Measurements from ENCODE around the gene ZDHHC3.
A peak's percentile ranks its signal among the peaks of the same experiment; 100 is the strongest.

The ZDHHC3 gene

DNA sequence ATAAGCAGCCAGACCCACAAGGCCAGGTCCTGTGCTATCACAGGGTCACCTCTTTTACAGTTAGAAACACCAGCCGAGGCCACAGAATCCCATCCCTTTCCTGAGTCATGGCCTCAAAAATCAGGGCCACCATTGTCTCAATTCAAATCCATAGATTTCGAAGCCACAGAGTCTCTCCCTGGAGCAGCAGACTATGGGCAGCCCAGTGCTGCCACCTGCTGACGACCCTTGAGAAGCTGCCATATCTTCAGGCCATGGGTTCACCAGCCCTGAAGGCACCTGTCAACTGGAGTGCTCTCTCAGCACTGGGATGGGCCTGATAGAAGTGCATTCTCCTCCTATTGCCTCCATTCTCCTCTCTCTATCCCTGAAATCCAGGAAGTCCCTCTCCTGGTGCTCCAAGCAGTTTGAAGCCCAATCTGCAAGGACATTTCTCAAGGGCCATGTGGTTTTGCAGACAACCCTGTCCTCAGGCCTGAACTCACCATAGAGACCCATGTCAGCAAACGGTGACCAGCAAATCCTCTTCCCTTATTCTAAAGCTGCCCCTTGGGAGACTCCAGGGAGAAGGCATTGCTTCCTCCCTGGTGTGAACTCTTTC, 62.0 kb downstream of the ZDHHC3 start:
- H2AFZ ChIP-seq (ENCODE audit: low read length) = no peak overlapping the region
- no peaks in the 10 kb centered on the region for H3K79me2 ChIP-seq (ENCODE audit: insufficient read depth, low read length)
- H3K27ac ChIP-seq (ENCODE audit: low read depth, low read length, poor library complexity, severe bottlenecking) = no peak overlapping the region
- H3K9me2 ChIP-seq (ENCODE audit: low read depth, low read length) = no peaks in the 10 kb centered on the region
- no peaks in the 10 kb centered on the region for H3K36me3 ChIP-seq (ENCODE audit: insufficient read depth, low read length)
- no peaks in the 10 kb centered on the region; the same call in 1 of the 2 replicates for H3K9me3 ChIP-seq (ENCODE audit: low read length)
- no peak overlapping the region for H3K9ac ChIP-seq (ENCODE audit: low read length)
- H3K4me3 ChIP-seq (ENCODE audit: low read depth, low read length, poor library complexity, severe bottlenecking) = no peak overlapping the region
- no peaks in the 10 kb centered on the region for H3K4me1 ChIP-seq (ENCODE audit: insufficient read depth, low read length, severe bottlenecking)
- no peaks in the 10 kb centered on the region; the same call in 1 of the 2 replicates for H3K27me3 ChIP-seq (ENCODE audit: insufficient read depth, low read length)
- H3K4me2 ChIP-seq (ENCODE audit: low read length) = no peak overlapping the region
- TF ChIP-seq EZH2 (IDR thresholded peaks at IDR 0.05; ENCODE audit: borderline replicate concordance, low read length) (no peak), CTCF (IDR thresholded peaks at IDR 0.05; ENCODE audit: low read length) (peak; percentile 88)
- no peaks in the 10 kb centered on the region for H4K20me1 ChIP-seq (ENCODE audit: insufficient read depth, low read length)
- H3F3A ChIP-seq (ENCODE audit: insufficient read depth, low read length) = no peaks in the 10 kb centered on the region

- Histone ChIP-seq H3K36me3 (ENCODE audit: insufficient read depth, low read length) (no peaks in the 10 kb centered on the region), H4K20me1 (ENCODE audit: insufficient read depth, low read length) (no peaks in the 10 kb centered on the region), H3K9ac (ENCODE audit: low read length) (no peak overlapping the region), H3F3A (ENCODE audit: insufficient read depth, low read length) (no peaks in the 10 kb centered on the region), H3K4me1 (ENCODE audit: insufficient read depth, low read length, severe bottlenecking) (no peaks in the 10 kb centered on the region), H3K9me3 (ENCODE audit: low read length) (no peaks in the 10 kb centered on the region; the same call in 1 of the 2 replicates), H3K4me3 (ENCODE audit: low read depth, low read length, poor library complexity, severe bottlenecking) (no peak overlapping the region), H3K4me2 (ENCODE audit: low read length) (no peak overlapping the region), H3K27ac (ENCODE audit: low read depth, low read length, poor library complexity, severe bottlenecking) (no peak overlapping the region), H3K9me2 (ENCODE audit: low read depth, low read length) (no peaks in the 10 kb centered on the region), H3K79me2 (ENCODE audit: insufficient read depth, low read length) (no peaks in the 10 kb centered on the region), H3K27me3 (ENCODE audit: insufficient read depth, low read length) (no peaks in the 10 kb centered on the region; the same call in 1 of the 2 replicates), H2AFZ (ENCODE audit: low read length) (no peak overlapping the region)
- TF ChIP-seq EZH2 (IDR thresholded peaks at IDR 0.05; ENCODE audit: borderline replicate concordance, low read length) = no peak
- TF ChIP-seq CTCF (IDR thresholded peaks at IDR 0.05; ENCODE audit: low read length) = no peak
Observed at GRCh38 chr3:44910693-44911092, 65.3 kb downstream of the ZDHHC3 start.

DNA sequence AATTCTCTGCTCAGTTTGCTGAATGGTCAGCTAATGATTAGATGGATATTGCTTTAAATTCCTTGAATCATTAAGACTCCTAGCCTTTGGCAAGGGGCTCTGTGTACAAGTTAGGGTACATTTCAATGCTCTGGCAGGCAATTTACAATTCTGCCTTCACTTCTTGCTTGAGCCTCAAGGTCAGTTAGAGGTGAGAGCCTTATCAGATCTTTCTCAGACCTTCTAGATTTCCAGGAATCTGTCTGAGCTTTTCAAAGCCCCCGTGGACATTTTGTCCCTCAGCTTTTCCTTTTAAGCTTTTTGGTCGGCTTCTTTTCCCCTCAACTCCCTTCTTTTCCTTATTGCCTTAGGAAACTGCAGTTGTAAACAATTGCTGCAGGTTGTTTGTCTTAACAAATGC, 66.9 kb downstream of the ZDHHC3 start:
- Histone ChIP-seq H3K36me3 (ENCODE audit: insufficient read depth, low read length) (no peaks in the 10 kb centered on the region), H3K27me3 (ENCODE audit: insufficient read depth, low read length) (no peaks in the 10 kb centered on the region; the same call in 1 of the 2 replicates), H3K9ac (ENCODE audit: low read length) (no peak overlapping the region), H3K9me2 (ENCODE audit: low read depth, low read length) (no peaks in the 10 kb centered on the region), H3K9me3 (ENCODE audit: low read length) (no peaks in the 10 kb centered on the region; the same call in 1 of the 2 replicates), H3F3A (ENCODE audit: insufficient read depth, low read length) (no peaks in the 10 kb centered on the region), H3K4me1 (ENCODE audit: insufficient read depth, low read length, severe bottlenecking) (no peaks in the 10 kb centered on the region), H3K4me2 (ENCODE audit: low read length) (no peak overlapping the region), H3K79me2 (ENCODE audit: insufficient read depth, low read length) (no peaks in the 10 kb centered on the region), H3K27ac (ENCODE audit: low read depth, low read length, poor library complexity, severe bottlenecking) (no peak overlapping the region), H2AFZ (ENCODE audit: low read length) (no peak overlapping the region), H4K20me1 (ENCODE audit: insufficient read depth, low read length) (no peaks in the 10 kb centered on the region), H3K4me3 (ENCODE audit: low read depth, low read length, poor library complexity, severe bottlenecking) (no peak overlapping the region)
- TF ChIP-seq CTCF (IDR thresholded peaks at IDR 0.05; ENCODE audit: low read length) (no peak), EZH2 (IDR thresholded peaks at IDR 0.05; ENCODE audit: borderline replicate concordance, low read length) (no peak)

Measured in OCI-LY1 (cell line).